Activated CD4-positive, alpha-beta T cell treated with anti-CD3 and anti-CD28 coated beads, Interleukin-10, Interleukin-2, amounts not matched to agents 100 ng/mL and 50 ng/mL, durations not matched to agents 16 hours and 8 hours (primary cell): Measurements from ENCODE around the gene RNF217.
"Not testable (repeated sequence)": the region's sequence is repeated elsewhere in the genome, so short reads cannot be mapped to it uniquely, and the experiment has no call there.

Experiments used
- DNase-seq: peaks from one replicate; pipeline ENCODE4 v3.0.0-alpha.2; 2020

The RNF217 gene

GRCh38 chr6:125066140-125066539, 103.9 kb downstream of the RNF217 start:
- no peak for DNase-seq

- peak; percentile 48 for DNase-seq
These were observed 104.7 kb downstream of the RNF217 start for GRCh38 chr6:125066964-125067363.

GRCh38 chr6:125067552-125067951, 105.3 kb downstream of the RNF217 start:
- DNase-seq = no peak

GRCh38 chr6:125073071-125073470, 110.8 kb downstream of the RNF217 start:
- DNase-seq = no peak

- no peak for DNase-seq
These were observed 111.9 kb downstream of the RNF217 start for GRCh38 chr6:125074120-125074519.

DNA sequence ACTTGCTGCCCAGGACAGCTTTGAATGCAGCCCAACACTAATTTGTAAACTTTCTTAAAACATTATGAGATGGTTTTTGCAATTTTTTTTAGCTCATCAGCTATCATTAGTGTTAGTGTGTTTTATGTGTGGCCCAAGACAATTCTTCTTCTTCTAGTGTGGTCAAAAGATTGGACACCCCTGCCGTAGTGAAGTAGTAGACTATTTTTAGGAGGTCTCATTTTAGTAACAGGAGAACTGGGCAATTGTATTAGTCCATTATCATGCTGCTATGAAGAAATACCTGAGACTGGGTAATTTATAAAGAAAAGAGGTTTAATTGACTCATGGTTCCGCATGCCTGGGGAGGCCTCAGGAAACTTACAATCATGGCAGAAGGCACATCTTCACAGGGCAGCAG, 112.8 kb downstream of the RNF217 start:
- not testable (repeated sequence) for DNase-seq

DNA sequence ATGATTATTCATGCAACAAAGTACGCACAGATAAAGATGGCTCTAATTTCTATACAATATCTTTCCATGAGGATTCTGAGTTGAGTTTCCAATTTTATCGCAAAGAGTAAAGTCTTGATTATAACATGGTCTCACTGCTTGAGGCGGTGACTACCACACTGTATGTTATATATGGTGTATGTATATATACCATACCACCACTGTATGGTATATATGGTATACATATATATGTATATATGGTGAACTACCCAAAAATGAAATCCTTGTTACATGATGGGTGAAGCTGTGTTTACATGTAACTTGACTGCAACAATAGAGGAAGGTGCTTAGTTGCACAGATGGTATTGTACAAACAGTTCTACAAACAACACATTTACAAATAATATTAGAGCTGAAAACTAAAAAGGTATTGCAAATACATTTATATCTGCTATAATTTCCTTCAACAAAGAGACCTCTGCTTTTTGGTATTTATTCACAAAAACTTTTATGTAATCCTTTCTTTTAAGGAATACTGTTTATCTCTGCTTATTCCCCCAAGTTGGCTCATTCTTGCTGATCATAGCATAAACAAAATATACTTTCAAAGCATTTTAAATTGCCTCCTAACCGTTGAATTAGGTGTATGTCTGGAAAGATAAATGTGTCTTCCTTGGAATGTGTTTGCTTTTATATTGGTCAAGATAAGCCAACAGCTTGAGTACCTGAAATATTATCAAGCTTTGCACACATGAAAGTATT, 113.7 kb downstream of the RNF217 start:
- no peak for DNase-seq

DNA sequence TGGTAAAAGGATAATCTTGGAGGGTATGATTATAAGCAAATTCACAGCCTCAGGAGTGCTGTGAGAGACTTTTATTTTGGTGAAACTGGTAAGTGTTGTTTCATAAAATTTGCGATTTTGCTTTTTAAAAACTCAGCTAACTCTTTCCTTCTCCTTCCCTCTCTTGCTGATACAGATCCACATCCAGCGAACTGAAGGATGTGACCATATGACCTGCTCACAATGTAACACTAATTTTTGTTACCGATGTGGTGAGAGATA, 114.2 kb downstream of the RNF217 start:
- DNase-seq = no peak

DNA sequence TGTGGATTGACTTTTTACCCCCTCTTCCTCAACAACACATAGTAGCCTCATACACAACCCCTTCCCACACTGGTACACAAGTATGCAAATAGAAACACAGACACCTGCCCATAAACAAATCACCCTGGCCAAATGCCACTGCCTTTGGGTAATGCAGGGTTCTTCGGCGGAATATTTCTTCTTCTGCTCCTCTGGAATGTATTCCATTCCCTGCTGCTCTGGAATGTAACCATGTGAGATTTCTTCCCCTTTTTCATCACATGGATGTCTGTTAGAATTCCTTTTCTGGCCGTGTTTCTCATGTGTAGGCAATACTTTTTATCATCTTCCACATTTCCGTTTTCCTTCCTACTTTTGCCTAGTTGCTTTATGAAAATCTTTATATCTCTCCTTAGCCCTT, 115.2 kb downstream of the RNF217 start:
- no peak for DNase-seq

DNA sequence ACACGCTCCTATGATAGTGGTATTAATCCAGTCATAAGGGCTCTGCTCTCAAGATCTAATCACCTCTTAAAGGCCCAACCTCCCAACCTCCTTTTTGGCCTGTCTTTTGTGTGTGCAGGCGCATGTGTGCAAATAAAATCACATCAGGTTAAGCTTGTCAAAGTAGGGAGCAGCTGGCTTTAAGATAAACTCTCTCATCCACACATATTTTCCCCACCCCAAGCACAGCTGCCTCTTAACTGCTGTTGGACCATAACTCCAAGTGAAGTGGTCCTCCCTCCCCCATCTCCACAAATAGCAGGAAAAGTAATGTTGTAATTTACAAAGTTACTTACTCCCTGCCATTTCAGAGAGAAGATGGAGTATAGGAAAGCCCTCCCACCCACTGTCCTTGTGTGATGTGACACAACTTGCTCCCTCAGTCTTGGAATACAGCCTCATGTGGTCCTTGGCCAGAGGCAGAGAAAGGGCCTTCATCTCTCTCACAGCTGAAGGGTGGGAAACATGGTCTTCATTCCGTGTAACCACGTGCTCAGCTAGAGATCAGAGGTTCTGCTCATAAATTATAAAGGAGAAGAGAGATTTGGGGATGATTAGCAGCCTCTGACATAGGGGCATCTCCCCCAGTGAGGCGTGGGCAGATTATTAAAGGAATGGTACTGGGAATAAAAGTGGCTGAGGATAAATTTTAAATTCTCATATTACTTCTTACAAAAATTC, 116.5 kb downstream of the RNF217 start:
- no peak for DNase-seq

- no peak for DNase-seq
These were observed 120.9 kb downstream of the RNF217 start for GRCh38 chr6:125082908-125083683.

- no peak for DNase-seq
These were observed 121.4 kb downstream of the RNF217 start for GRCh38 chr6:125083684-125083990.

DNA sequence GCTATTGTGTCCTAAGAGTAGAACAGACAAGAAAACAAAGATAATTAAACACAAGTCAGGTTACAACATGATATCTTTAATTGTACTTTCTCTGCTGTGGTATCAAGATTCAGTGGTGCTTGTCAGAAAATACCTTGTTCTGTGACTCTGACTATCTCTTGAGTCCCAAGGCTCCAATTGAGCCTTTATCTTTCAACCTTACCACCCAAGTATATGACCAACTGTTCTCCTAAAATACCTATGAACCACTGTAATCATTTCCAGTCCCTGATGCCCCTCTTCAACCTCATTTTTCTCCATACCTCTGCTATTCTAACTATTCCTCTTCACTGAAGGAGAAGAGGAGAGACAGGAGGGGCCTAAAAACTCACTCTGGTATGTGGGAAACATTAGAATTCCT, 124.5 kb downstream of the RNF217 start:
- no peak for DNase-seq

- no peak for DNase-seq
These were observed 126.7 kb downstream of the RNF217 start for GRCh38 chr6:125088963-125089362.

DNA sequence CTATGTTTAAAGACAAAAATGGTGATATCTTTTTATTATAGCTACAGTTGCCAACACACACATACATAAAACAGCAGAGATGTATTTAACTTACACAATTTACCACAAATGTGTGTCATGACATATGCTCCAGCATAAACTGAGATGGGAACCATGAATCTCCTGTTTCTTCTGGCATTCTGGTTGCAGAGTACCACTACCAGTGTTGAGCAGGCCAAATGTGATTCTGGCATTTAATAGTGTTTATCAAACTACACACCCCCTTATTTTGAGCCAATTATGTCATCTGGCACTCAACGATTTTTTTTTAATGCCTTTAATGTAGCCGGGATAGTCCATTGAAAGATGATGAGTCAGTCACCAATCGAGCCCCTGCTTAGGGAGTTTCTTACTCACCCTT, 132.3 kb downstream of the RNF217 start:
- DNase-seq = no peak

DNA sequence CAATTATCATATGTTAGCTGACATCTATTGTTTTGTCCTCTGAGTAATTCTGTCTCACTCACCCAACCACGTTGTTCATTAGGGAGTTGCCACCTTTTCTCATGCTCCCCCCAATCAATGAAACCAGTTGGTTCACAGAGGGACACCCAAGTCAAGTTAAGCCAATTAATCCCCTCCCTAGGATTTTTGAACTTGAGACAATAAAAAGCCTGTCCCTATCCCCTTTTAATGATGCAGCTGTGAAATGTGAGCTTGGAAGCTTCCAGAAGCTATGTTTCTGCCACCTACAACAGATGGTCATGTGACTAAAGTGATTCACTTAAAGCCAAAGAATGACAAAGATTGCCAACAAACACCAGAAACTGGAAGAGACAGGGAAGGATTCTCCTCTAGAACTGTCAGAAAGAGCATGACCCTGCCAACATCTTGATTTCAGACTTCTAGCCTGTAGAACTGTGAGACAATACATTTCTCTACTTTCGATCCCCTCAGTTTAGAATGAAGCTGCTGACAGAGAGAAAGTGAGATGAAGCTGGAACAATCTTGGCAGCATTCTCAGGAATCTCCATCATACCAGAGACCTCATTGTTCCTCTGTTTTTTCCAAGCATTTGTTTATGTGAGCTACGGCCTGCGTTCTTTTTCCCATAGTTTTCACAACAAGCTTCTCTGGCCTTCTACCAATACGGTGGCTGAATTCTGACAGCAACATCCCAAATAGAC, 133.5 kb downstream of the RNF217 start:
- no peak for DNase-seq

DNA sequence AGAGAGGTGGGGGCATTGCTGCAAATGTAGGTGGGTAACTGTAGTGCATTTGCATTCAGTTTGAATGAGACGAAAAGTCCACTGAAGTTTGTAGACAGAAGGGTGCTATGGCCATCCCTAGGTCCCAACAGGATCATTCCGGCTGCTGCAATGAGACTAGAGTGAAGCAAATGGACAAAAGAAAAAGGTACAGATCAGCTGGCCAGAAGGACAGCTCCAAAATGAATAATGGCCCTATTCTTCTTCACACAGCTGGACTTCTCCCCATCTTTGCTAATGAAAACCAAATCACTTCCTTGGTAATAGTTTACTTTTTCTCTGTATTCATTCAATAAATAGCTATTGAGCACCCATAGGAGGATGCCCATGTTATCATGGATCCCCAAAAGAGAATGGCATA, 134.9 kb downstream of the RNF217 start:
- no peak for DNase-seq

DNA sequence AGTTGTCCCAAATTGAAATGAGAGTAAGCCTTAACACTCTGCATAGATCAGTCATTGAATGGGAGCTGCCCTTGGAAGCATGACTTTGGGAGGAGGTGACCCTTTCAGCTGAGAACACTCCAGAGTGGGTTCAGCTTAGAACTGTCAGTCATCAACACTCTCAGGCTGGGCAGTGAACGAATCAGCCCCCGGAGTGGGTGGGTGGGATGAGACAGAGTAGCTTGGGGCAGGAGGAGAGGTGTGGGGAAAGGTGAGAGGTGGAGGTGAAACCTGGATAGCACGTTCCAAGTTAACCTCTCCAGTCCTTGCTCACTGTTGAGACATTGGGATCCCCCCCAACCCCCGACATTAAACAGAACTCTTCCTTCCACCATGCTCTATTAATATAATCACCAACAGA, 136.0 kb downstream of the RNF217 start:
- DNase-seq = no peak

DNA sequence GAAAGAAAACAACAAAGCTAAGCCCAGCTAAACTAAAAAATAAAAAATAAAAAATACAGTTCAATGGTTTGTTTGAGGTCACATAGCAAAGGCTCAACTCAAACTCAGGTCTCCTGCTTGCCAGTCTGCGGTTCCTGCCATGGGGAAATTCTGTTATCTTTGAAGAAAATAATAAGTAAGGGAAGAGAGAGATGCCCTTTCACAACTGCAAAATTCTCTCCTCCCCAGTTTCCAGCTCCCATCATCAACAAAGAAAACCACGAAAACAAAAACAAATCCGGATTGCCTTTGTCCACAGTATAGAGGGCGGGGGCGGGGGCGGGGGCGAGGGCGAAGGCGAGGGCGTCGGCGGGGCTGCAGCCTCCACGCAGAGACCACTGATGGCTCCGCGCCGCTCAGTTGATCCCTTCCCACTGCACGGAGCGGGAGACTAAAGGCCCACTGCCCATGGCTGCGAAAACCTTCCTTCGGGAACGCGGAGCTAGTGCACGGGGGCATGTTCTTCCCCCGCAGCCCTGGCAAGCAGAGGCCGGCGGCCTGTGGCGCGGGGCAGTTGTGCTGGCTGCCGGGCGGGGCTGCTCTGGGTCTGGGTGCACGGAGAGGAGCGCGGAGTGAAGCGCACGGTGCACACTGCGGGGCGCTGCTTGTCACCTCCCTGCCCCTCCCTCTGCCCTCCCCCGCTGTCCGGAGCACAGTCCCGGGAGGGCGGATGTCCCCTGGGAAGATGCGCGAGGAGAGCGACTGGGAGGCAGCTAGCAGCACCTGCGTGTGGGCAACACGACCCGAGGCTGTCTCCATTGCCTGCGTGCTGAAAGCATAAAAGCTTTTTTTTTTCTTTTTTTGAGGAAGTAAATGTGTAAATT, 137.2 kb downstream of the RNF217 start:
- DNase-seq = peak; percentile 16

GRCh38 chr6:125100074-125100652, 137.9 kb downstream of the RNF217 start:
- no peak for DNase-seq

DNA sequence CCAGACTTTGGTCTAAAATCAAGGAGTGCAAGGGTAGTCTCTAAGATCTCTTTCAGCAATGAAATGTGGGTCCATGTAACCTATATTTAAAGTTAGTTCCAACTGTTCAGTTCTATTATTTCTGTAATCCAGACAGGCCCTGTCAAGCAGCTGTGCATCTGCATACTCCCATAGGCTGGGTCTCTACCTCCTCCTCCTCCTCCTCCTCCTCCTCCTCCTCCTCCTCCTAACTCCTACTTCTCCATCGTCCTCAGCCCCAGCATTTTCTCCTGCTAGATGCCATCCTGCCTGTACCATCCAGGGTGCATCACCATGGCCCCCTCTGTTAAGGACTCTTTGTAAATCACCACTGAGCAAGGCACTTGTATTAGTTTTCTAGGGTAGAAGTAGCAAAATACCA, 138.9 kb downstream of the RNF217 start:
- DNase-seq = no peak

GRCh38 chr6:125101631-125102030, 139.4 kb downstream of the RNF217 start:
- DNase-seq = no peak
